HS-27A (cell line): Measurements from ENCODE around the gene CARD9.
"Not testable (repeated sequence)": the region's sequence is repeated elsewhere in the genome, so short reads cannot be mapped to it uniquely, and the experiment has no call there.

Experiments used
- DNase-seq: peaks from one replicate; pipeline ENCODE4 v3.0.0-alpha.2; 2012; ENCODE audit warnings: low read depth, missing footprints

CARD9 gene

DNA sequence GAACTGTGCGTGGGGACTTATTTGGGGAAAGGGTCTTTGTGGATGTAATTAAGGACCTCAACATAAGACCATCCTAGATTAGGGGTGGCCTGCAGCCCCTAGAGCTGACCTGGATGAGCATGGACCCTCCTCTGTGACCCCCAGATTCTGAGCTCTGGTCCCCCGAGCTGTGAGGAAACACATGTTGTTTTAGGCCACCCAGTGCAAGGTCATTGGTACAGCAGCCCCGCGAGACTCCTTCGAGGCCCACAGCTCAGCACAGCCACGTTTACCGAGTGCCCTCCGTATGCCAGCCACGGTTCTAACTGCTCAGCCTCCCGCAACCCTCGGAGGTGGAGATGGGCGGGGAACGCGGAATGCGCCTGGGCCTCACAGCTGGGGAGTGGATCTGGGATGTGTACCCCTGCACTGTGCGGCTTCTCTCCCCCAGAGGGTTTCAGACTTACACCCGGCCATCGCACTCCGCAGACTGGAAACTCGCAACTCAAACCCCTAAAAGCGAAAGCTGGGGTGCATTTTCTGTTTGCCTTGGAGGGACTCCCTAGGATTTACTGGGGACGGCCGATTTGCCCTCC, 50.6 kb downstream of the CARD9 start:
- DNase-seq = no peak

DNA sequence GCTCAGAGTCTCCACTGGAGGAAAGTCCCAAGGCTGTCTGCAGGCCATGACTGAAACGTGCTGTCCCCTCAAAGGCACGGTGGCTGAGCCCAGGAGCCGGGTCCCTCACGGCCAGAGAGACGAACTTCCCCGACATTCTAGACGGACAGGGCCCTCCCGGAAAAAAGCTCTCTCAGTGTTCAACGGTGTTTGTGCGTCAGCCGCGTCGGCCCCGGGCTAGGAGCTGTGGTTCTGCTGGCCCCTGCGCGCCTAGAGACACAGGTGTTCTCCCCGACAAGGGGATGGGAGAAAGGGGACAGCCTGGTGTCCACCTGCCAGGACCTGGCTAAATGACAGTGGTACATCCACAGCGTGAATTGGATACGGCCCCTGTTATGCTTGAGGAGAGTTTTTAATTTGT, 51.9 kb downstream of the CARD9 start:
- no peak for DNase-seq

DNA sequence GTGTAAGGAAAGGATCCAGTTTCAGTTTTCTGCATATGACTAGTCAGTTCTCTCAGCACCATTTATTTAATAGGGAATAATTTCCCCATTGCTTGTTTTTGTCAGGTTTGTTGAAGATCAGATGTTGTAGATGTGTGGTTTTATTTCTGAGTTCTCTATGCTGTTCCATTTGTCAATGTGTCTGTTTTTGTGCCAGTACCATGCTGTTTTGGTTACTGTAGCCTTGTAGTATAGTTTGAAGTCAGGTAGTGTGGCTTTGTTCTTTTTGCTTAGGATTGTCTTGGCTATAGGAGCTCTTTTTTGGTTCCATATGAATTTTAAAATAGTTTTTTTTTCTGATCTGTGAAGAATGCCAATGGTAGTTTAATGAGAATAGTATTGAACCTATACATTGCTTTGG, 52.5 kb downstream of the CARD9 start:
- not testable (repeated sequence) for DNase-seq

DNA sequence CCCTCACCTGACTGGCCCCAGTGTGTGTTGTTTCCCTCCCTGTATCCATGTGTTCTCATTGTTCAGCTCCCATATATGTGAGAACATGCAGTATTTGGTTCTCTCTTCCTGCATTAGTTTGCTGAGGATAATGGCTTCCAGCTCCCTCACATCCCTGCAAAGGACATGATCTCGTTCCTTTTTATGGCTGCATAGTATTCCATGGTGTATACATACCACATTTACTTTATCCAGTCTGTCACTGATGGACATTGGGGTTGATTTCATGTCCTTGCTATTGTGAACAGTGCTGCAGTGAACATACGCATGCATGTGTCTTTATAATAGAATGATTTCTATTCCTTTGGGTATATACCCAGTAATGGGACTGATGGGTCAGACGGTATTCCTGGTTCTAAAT, 53.5 kb downstream of the CARD9 start:
- DNase-seq = not testable (repeated sequence)

DNA sequence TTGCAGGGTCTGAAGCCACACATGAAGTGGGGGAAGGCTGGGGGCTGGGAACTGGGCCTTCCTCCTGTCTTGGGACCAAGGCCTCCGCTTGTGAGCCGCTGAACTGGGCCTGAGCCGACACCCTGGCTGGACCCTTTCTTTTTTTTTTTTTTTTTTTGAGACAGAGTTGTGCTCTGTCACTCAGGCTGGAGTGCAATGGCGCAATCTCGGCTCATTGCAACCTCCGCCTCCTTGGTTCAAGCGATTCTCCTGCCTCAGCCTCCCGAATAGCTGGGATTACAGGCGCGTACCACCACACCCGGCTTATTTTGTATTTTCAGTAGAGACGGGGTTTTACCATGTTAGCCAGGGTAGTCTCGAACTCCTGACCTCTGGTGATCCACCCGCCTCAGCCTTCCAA, 54.2 kb downstream of the CARD9 start:
- DNase-seq = not testable (repeated sequence)

DNA sequence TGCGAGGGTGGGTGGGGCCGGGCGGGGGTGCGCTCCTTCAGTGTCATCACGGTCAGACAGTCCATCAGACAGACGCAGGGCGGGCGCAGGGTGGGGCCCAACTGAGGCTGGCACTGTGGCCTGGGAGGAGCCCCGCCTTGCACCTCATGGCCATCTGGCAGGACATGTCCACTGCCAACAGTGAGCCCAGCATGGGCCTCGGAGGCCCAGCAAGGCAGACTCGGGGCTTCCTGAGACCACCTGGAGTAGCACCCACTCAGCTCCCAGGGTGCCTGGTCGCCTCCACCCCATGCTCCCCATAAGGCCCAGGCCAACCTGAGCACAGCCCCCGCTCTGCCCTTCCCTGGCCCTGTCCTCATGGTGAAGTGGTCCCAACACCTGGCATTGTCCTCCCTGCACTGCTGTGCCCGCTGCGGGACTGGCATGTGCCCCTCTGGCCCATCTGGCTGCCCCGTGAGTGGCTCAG, 54.7 kb downstream of the CARD9 start:
- DNase-seq = no peak

DNA sequence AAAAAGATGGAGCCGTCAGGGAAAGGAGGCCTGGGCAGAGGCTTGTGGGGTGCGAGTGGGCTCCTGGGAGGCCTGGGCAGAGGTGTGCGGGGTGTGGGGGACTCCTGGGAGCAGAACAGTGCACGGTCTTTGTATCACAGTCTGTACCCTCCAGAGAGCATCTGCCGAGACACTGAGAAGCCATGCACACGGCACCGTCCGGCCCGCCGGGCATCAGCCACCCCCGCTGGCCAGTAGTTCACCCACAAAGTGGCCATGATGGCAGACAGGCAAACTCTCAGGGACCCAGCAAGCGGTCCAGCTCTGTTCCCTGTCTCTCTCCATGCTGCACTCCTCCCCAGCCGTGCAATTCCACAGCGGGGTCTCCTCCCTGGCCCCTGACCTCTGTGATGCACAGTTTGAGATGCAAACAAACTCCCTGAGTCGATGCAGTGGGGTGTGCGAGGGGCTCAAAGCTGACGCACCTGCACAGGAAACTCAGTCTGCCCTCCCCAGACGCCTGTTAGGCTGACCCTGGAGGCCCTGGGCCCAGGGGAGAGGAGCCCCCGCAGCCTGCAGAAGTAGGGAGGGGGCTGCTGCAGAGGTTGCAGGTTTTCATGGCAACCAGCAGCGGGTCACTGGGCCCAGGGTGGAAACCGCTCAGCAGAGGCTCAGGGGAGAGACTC, 55.2 kb downstream of the CARD9 start:
- DNase-seq = no peak

DNA sequence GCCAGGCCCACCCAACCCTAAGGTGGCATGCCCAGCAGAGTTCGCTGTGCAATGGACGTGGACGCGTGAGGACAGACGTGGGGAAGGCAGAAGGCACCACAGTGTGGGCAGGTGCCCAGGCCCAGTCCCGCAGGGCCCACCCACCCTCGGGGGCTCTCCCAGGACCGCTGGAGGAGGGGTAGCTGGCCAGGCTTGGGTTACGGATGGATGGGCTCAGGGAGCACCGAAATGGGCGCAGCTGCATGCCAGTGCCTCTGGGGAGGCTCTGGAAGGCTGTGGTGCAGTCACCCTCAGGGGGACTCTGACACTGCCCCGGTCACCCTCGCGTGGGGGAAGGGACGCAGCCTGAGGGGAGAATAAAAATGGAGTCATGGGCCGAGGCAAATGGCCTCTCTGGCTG, 55.8 kb downstream of the CARD9 start:
- DNase-seq = no peak

DNA sequence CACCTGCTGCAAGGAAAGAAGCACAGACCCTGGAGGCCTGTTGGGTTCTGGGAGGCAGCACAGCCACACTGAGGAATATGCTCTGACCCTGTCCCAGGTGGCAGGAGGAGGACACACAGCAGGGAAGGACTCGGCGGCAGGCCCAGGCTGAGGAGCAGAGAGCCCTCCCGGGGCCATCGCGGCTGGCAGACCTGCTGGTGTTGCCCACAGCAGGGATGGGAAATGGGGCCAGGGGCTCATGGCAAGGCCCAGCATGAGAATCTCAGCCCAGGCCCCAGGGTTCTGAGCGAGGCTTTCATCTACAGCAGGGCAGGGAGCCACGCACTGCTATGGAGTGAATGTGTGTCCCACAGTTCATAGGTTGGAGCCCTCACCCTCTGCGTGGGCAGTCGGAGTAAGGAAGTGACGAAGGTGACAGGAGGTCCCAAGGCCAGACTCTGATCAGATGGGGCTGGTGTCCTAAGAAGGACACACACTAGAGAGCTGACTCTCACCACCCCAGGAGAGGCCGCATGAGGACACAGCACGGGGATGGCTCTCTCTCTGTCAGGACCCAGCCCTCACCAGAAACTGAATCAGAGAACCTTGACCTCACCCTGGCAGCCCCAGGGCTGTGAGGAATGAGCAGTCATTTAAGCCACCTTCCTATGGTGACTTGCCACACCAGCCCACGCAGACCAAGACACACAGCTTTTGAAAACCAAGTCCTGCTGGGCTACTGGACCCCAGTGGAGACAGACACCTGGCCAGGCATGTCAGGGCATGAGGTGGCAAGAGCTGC, 56.4 kb downstream of the CARD9 start:
- DNase-seq = no peak

DNA sequence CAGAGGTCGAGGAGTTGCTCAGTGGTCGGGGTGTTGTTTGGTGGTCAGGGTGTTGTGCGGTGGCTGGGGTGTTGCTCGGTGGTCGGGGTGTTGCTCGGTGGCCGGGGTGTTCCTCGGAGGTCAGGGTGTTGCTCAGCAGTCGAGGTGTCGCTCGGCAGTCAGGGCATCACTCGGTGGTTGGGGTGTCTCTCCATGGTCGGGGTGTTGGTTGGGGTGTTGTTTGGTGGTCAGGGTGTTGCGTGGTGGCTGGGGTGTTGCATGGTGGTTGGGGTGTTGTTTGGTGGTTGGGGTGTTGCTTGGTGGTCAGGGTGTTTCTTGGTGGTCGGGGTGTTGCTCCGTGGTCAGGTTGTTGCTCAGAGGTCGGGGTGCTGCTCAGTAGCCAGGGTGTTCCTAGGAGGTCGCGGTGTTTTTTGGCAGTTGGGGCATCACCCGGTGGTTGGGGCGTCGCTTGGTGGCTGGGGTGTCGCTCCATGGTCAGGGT, 57.2 kb downstream of the CARD9 start:
- DNase-seq = no peak

DNA sequence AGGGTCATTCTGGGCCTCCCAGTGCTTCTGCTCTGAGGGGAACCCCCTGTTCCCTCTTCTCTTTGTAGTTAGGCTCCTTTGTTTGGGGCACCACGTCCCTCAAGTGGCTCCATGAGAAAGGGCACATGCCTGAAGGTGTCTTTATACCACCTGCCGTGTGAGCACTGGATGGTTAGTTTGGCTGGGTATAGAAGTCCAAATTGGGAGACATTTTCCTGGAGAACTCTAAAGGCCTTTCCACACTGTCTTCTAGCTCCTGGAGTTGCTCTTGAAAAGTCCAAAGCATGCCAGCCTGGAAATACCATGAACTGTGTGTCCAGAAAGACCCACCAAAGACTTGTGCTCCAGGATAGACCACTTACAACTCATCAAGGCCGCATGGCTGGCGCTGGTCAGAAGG, 58.5 kb downstream of the CARD9 start:
- DNase-seq = no peak

DNA sequence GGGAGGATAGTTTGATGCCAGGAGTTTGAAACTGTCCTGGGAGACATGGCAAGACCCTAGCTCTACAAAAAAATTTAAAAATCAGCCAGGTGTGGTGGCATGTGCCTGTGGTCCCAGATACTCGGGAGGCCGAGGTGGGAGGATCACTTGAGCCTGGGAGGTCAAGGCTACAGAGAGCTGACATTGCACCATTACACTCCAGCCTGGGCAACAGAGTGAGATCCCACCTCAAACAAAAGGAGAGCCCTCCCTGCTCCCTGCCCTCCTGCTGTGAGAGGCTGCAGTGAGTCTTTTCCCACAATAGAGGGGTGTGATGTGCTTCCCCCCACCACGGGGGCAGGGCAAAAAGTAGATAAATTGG, 59.4 kb downstream of the CARD9 start:
- DNase-seq = no peak
